HG03520 (cell line): ENCODE results near the gene FNIP1.
"Not testable (repeated sequence)": the region's sequence is repeated elsewhere in the genome, so short reads cannot be mapped to it uniquely, and the experiment has no call there.

Source experiments
- ATAC-seq: cut with Tn5 transposase; IDR thresholded peaks from one replicate; pipeline ENCODE4 v1.9.1; 2021; ENCODE audit warnings: mild to moderate bottlenecking, moderate library complexity; ENCODE audit not compliant: unreplicated experiment

Gene FNIP1

DNA sequence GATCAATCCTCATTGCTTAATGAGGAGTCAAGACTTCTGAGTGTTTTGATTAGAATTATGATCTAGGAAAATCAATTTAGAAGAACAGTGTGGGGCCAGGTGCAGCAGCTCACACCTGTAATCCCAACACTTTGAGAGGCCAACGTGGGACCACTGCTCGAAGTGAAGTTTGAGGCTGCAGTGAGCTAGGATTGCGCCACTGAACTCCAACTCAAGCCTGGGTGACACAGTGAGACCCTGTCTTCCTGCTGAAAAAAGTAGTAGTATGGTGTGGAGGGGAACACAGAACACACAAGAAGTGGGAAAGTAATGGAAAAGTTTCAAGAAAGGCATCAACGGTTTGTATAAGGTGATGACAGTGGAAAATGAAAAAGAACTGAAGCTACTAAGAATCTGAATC is 9.1 kb downstream of the FNIP1 start:
- ATAC-seq: no peak

DNA sequence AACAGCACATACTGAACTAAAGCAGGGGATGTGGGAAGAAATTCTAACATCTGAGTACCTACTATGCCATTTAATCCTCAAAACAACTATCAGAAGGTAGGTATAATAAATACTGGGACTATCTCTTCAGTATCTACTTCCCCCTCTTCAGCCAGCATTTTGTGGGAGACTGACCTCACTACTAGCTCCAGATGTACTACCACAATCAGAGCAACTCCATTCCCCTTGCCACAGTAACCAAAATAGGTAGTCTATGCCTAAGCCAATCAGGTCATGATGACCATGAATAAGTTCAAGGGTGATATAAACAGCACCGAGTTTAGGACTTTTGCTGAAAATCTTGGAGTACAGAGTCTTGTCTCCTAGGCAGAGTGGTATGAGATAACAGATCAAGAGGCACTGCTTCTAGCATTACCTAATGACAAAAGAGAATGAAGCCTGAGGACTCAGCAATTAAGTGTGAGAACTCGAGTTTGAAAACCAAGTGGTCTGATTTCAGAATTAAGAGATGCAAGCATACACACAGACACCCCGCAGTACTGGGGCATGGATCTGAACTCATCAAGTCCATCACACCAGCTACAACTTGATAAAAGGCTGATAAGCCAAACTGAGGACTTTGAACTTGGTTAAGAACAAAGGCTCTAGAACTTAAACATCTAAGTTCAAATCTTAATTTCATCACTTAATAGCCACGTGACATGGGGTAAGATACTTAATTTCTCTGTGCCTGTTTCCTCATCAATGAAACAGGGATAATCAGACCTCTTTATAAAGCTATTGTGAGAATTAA is 9.7 kb downstream of the FNIP1 start:
- ATAC-seq: no peak

DNA sequence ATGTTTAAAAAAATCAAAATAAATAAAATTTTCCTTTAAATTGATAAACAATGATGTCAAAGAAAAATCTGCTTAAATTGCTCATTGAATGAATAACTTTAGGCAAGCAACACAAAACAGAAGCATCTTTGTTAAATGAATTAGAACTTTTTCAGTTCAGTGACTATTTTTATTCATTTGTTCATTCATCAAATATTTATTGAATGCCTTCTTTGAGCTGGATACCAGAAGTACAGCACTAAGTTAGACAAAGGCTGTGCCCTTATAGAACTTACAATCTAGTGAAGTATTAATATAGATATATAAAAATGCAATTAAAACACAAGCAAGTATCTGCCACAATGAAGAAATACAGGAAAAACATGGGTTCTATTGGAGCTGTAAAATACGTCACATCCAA is 10.8 kb downstream of the FNIP1 start:
- ATAC-seq: no peak

DNA sequence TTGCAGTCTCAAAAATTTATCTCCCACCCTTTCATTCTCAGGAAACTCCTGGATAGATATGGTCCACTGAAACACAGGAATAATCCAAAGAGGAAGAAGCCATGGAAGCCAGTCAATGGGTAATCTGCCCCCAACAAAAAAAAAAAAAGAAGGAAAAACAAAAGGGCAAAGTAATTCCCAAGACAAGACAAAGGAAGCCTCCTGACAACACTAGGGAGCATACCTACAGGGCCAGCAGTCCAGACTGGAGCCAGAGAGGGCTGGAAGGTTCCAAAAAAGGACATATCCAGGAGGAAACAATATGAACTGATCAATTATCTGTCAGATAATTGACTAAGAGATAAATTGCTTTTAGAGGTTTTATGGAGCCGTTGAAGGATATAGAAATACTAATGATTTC is 12.9 kb downstream of the FNIP1 start:
- no peak for ATAC-seq

DNA sequence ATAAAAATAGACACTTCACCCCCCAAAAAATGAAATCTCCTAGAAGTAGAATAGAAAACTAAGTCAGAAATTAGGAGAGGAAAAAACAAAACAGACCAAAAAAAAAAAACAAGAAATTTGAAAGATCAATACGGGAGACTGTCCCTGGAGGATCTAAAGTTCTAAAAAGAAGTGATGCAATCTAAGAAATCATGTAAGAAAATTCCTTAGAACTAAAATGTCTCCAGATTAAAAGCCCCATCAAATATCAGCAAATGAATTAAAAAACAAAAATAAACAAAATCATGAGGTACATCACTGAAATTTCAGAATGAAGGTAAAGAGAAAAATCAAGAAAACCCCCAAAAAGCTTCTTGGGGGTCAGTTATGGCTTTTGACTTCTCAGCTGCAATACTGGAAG is 13.5 kb downstream of the FNIP1 start:
- ATAC-seq: no peak

DNA sequence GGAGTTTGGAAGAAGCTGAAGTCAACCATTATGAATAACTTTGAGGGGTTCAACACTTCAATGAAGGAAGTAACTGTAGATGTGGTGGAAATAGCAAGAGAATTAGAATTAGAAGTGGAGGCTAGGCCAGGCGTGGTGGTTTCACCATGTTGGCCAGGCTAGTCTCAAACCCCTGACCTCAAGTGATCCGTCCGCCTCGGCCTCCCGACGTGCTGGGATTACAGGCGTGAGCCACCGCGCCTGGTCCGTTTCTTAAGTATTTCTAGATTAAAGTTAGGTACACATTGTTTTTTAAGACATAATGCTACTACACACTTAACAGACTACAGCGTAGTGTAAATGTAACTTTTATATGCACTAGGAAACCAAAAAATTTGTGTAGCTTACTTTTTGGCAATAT is 14.1 kb downstream of the FNIP1 start:
- ATAC-seq: no peak

DNA sequence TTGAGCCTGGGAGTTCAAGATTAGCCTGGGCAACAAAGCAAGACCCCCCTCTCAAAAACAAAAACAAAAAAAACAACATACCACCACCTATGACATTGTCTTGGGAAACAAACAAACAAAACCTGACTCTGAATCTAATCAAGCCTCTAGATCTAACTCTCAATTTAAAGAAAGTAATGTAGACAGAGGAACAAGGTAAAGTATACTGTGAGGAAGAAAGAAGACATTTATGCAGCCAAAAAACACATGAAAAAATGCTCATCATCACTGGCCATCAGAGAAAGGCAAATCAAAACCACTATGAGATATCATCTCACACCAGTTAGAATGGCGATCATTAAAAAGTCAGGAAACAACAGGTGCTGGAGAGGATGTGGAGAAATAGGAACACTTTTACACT is 18.7 kb downstream of the FNIP1 start:
- not testable (repeated sequence) for ATAC-seq

DNA sequence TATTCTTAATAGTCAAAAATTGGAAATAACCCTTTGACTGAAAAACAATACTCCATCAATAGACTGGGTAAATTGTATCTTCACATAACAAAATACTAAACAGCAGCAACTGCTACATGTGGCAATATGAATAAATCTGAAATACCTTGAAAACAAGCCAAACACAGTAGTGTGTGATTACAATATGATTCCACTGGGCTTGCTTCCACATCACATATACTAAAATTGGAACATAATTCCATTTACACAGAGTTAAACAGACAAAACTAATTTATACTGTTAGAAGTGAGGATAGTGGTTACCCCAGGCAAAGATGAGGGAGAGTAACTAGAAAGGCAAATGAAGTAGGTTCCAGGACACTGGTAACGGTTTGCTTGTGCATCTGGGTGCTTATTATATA is 20.4 kb downstream of the FNIP1 start:
- ATAC-seq: no peak

DNA sequence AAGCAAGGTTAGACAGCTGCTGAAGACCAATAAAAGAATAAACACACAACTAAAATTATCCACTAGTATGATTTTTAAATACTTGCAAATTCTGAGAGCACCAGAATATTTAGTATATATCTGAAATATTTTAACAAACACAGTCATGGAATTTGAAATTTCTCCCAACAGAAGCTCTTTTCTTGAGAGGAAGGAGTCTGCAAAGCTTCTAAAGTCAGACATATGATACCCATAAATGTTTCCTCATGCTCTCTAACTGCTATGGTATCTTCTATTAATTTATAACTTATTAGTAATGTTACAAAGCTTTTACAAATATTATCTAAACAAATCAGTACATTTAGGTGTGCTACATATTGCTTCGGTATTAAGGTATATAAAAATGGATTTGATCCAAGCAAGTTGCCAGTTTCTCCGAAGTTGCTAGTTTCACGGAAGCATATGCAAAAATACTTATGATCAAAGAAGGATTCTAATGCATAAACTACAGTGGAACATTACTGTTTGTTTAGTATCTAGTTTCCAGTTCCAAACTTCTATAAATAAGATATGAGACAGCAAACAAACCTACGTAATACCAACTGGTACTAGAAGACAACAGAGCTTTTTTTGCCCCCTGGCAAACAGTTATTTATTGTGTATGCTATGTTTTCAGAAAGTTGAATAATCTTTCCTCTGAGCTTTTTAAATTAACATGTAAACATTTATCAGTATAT is 22.0 kb downstream of the FNIP1 start:
- no peak for ATAC-seq

DNA sequence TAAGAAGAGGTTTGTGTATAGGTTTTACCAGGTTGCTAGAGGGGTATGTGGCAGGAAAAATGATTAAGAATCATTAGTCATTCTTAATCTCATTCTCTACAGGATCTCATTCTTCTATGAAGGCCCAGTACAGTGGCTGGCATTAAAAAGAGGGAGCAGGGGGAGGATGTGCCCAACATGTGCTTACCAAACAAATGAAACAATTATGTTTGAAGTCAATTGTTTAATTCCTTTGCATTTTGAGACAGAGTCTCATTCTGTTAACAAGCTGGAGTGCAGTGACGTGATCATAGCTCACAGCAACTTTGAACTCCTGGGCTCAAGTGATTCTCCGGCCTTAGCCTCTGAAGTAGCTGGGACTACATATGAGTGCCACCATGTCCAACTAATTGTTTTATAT is 23.0 kb downstream of the FNIP1 start:
- ATAC-seq: no peak

DNA sequence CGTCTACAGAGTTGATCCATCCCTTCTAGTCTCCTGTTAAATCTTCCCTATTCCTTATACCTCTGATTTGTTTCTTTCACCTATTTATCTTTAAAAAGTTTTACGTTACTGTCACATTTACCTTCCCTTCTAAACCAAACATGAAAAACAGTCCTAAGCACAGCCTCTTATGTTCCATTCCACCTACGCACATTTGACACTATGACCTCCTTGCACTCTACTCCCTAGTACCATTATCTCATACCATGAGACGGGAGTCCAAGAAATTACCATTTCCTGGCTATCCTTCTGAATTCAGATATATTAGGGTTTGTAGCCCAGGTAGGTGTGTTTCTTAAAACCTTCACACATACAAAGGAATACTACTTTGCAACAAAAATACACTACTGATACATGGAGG is 25.1 kb downstream of the FNIP1 start:
- no peak for ATAC-seq

DNA sequence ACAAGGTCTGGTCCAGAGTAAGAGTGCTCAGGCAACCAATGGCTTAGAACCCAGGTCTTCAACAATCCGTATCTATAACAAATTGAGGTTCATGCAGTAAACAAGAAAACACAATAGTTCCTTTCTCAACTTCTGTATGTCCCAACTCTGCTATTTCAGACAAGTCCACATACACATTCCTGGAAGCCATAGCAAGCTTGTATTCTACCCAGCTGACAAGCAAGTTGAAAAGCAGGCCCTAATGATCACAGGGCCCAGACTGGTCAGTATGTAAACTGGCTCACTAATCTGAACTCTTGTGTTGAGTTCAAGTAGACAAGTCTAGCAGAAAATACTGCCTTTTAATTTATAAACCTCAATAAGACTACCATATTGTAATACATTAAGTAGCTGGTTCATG is 26.9 kb downstream of the FNIP1 start:
- ATAC-seq: no peak

DNA sequence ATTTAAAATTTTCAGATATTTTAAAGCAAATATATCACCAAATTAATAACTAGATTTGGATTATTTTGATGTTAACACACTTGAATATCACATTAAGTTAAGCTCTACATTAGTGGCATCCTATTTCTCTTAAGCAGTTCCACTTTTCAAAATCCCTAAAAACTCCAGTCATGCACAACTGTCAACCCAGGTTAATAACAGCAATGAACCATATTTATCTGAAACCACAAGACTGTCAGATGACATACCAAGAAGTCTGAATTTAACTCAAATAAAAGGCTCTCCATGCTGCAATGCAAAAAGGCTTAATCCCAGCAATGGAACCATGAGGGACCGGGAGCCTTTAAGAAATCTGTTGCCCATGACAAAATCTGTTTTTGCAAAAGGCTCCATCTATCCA is 27.5 kb downstream of the FNIP1 start:
- ATAC-seq: no peak

DNA sequence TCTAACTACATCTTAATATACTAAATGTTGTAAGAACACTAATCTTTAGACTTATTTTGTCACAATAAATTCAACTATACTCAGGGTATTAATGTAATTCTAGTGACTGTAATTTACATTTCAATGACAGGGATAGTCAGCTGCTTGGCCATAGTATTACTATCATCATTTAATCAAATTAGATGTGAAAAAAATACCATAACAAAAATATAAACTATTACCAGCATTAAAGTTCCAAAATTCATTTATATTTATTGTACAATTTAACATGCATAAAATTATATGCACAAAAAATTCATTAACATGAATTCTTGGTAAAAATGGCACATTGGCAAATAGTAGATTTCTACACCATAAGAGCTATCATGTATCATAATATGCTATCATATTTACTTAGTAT is 28.9 kb downstream of the FNIP1 start:
- ATAC-seq: no peak

DNA sequence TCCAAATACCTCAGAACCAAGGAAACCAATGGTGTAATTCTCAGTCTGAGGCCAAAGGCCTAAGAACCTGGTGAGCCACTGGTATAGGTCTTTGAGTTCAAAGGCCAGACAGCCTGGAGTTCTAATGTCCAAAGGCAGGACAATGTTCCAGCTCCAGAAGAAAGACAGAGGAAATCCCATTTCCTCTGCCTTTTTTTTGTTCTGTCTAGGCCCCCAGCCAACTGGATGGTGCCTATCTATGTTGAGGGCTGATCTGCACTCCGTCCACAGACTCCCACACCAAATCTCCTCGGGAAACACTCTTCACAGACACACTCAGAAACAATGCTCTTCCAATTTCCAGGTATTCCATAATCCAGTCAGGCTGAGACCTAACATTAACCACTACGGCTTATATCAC is 30.1 kb downstream of the FNIP1 start:
- ATAC-seq: no peak

DNA sequence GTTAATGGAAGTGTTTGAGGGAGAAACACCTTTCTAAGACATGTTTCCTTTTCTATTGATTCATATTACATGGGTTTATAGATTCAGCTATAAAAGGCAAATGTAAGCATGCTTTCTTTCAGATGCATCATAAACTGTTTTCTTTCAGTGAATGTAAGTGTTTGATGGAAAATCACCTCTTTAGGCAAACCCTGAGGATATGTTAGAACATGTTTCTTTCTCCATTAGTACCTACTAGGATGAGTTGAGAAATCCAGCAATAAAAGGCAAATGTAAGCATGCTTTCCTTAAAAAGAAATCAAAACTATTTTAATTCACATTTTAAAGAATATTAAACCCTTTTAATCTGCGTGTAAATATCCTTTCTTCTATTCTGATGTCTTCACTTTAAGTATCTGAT is 31.6 kb downstream of the FNIP1 start:
- ATAC-seq: no peak

DNA sequence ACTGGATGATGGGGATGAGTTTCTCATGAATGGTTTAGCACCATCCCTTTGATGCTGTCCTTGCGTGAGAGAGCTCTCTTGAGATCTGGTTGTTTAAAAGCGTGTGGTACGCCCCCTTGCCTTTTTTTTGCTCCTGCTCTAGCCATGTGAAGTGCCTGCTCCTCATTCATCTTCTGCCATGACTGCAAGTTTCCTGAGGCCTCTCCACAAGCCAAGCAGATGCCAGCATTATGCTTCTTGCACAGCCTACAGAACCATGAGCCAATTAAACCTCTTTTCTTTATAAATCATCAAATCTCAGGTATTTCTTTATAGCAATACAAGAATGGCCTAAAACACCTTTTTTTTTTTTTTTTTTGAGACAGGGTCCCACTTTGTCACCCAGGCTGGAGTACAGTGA is 32.8 kb downstream of the FNIP1 start:
- ATAC-seq: no peak

DNA sequence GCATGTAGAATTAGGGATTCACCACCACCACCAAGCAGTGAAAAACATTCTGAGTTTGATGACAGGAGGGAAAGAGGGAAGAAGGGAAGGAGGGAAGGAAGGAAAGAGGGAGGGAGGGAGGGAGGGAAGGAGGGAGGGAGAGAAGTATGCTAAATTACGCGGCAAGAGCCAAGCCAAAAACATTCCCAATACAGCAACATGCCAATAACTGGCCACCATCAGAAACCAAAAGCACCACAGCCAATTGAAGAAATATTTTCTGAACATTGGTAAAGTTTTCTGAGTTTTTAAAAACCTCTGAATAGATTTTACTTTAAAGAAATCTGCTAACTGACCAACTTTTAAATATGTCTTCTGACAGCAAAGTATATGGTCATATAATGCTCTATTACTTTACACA is 36.0 kb downstream of the FNIP1 start:
- ATAC-seq: no peak

DNA sequence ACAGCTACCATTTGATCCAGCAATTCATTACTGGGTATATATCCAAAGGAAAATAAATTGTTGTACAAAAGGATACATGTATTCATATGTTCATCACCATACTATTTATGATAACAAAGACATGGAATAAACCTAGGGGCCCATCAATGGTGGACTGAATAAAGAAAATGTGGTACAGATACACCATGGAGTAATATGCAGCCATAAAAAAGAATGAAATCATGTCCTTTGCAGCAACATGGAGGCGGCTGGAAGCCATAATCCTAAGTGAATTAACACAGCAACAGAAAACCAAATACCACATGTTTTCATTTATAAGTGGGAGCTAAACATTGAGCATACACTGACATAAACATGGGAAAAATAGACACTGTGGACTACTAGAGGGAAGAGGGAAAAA is 37.1 kb downstream of the FNIP1 start:
- ATAC-seq: no peak

DNA sequence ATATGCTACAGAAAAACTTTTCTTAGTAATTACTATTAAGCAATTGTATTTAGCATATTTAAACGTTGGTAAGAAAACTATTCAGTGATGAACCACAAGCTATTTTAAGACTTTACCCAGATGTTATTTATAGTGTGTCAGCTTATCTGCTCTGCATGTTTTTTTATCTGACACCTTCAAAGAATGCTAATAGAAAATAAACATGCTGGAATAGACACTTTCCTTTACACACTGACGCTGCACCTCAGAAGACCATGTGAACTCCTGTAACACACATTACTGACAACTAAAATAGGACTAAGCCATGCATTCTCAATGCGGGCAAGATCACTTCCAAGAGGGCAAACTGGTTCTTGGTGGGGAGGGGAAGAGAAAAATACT is 38.3 kb downstream of the FNIP1 start:
- ATAC-seq: peak; percentile 35

DNA sequence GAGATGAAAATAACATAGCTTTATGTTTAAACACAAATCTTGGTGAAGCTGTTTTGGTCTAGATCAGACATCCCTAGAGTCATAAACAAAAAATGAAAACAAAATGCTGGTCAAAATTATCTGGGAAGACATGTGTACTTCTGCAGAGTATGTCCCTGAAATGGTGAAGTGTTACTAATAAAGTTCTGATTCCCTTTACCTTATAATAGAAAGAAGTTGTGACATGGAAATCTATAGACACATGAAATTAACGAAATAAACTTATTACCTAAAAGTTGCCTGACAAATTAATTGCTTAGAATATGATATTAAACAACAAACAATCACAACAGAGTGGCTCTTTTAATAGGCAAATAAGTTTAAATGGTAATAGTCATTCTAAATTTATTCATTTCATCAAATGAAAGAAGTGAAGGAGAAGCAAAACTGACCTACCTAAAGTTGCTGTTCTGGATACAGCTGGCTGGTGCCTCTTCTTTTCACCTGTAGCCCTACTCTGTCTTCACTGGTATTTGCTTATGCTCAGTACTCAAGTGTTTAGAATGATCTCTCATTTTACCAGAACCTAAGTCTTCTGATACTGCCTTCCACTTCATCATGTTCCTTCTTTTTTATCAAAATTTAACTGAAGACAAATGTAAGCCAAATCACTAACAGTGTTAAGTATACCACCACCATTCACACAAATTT is 38.8 kb downstream of the FNIP1 start:
- ATAC-seq: peak; percentile 53

DNA sequence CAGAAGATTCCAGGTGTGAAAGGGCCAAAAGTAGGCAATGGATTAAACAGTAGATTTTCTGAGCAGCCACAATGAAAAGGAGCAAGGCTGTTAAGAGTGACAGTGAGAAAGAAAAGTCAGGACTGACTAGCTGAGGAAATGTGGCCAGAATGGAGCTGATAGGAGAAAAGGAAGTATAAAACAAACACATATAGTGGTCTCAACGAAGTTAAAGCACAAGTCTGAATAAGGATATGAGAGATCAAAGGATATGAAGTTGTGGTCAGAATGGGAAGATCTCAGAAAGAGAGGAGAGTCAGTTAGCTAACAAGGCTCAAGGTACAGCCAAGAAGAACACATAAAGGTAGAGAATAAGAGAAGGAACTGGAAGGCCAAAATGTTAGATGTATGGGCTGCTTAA is 39.9 kb downstream of the FNIP1 start:
- no peak for ATAC-seq
